Chondrocyte (in vitro differentiated cells): ENCODE data around the gene KLHL21. TPM values are rescaled to one million over a fixed set of nuclear protein-coding genes. Genes with fewer than 3 reads are reported as not detected.

Experiments
- DNase-seq: peaks from one replicate; pipeline ENCODE4 v3.0.0; 2021; ENCODE audit warnings: mixed read lengths, low spot score
- H3K27ac Mint-ChIP-seq: one replicate; pipeline ENCODE4 v1.8.0; 2021; ENCODE audit warnings: mild to moderate bottlenecking, moderate library complexity, mixed read lengths; ENCODE audit not compliant: unreplicated experiment
- H3K27me3 Mint-ChIP-seq: 2 replicates; pipeline ENCODE4 v1.8.0; 2021; ENCODE audit warnings: low read depth, mixed read lengths
- H3K36me3 Mint-ChIP-seq: 2 replicates; pipeline ENCODE4 v1.8.0; 2021; ENCODE audit warnings: low read depth, mixed read lengths
- H3K4me1 Mint-ChIP-seq: 2 replicates; pipeline ENCODE4 v1.8.0; 2021; ENCODE audit warnings: low read depth, mild to moderate bottlenecking, mixed read lengths
- H3K4me3 Mint-ChIP-seq: one replicate; pipeline ENCODE4 v1.8.0; 2021; ENCODE audit warnings: mild to moderate bottlenecking, moderate library complexity, mixed read lengths; ENCODE audit not compliant: unreplicated experiment
- H3K9me3 Mint-ChIP-seq: 2 replicates; pipeline ENCODE4 v1.8.0; 2021; ENCODE audit warnings: low read depth, mixed read lengths
- CTCF ChIP-seq: fragments of 200-600 bp; sonication (generic); IDR thresholded peaks from 2 replicates; pipeline ENCODE4 v1.5.0; 2021; ENCODE audit warnings: antibody characterized with exemption, mild to moderate bottlenecking, moderate library complexity
- total RNA-seq: library from RNA; stranded (reverse); gene quantifications from 3 replicates; pipeline ENCODE4 v1.2.1, GENCODE V29; 2021

KLHL21 gene
- total RNA-seq, 1 donor from 2014 or later: 39.6 TPM

GRCh38 chr1:6586404-6586816, 16.3 kb downstream of the KLHL21 start:
- H3K4me1 Mint-ChIP-seq: peaks cover 10% of the 10 kb centered on the region

GRCh38 chr1:6585841-6586240, 16.8 kb downstream of the KLHL21 start:
- H3K27me3 Mint-ChIP-seq: no peaks in the 10 kb centered on the region
- DNase-seq: no peak

More at GRCh38 chr1:6586404-6586816, 16.3 kb downstream of the KLHL21 start:
- H3K4me3 Mint-ChIP-seq: no peak overlapping the region
- H3K36me3 Mint-ChIP-seq: peaks cover 3% of the 10 kb centered on the region
- TF ChIP-seq CTCF: no peak
- no peaks in the 10 kb centered on the region for H3K27me3 Mint-ChIP-seq
- no peak for DNase-seq
- H3K27ac Mint-ChIP-seq: no peak overlapping the region
- no peaks in the 10 kb centered on the region for H3K9me3 Mint-ChIP-seq

GRCh38 chr1:6585081-6585722, 17.5 kb downstream of the KLHL21 start:
- no peak for DNase-seq

More at GRCh38 chr1:6585841-6586240, 16.8 kb downstream of the KLHL21 start:
- Mint-ChIP-seq H3K4me3 (no peak overlapping the region), H3K4me1 (peaks cover 16% of the 10 kb centered on the region), H3K9me3 (no peaks in the 10 kb centered on the region), H3K27ac (no peak overlapping the region), H3K36me3 (peaks cover 3% of the 10 kb centered on the region)
- TF ChIP-seq CTCF: no peak

GRCh38 chr1:6584126-6585080, 18.3 kb downstream of the KLHL21 start:
- no peak overlapping the region for H3K4me3 Mint-ChIP-seq
- H3K27ac Mint-ChIP-seq: no peak overlapping the region
- H3K36me3 Mint-ChIP-seq: no peaks in the 10 kb centered on the region
- H3K27me3 Mint-ChIP-seq: no peaks in the 10 kb centered on the region
- peak; percentile 49 for TF ChIP-seq CTCF
- DNase-seq: no peak
- H3K9me3 Mint-ChIP-seq: no peaks in the 10 kb centered on the region
- H3K4me1 Mint-ChIP-seq: peaks cover 28% of the 10 kb centered on the region

More at GRCh38 chr1:6585081-6585722, 17.5 kb downstream of the KLHL21 start:
- TF ChIP-seq CTCF: no peak
- Mint-ChIP-seq H3K36me3 (no peaks in the 10 kb centered on the region), H3K9me3 (no peaks in the 10 kb centered on the region), H3K4me1 (peaks cover 22% of the 10 kb centered on the region), H3K27ac (no peak overlapping the region), H3K27me3 (no peaks in the 10 kb centered on the region), H3K4me3 (no peak overlapping the region)

GRCh38 chr1:6582370-6582769, 20.3 kb downstream of the KLHL21 start:
- no peak for DNase-seq
- Mint-ChIP-seq H3K9me3 (no peaks in the 10 kb centered on the region), H3K4me1 (peaks cover 32% of the 10 kb centered on the region), H3K4me3 (no peak overlapping the region), H3K27ac (no peak overlapping the region), H3K36me3 (no peaks in the 10 kb centered on the region), H3K27me3 (no peaks in the 10 kb centered on the region)
- no peak for TF ChIP-seq CTCF
